ENCODE data around the gene LRPAP1.

DNA sequence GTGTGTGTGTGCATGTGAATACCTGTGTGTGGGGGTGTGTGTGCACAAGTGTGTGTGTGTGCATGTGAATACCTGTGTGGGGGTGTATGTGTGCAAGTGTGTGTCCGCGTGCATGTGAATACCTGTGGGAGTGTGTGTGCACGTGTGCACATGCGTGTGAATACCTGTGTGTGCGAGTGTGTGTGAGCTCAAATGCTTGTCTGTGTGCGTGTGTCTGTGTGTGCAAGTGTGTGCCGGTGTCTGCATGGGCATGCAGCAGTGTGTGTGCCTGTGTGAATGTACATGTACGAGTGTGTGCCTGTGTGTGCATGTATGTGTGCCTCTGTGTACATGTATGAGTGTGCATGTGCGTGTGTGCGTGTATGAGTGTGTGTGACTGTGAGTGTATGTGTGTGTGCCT, 64.1 kb downstream of the LRPAP1 start:
- TF ChIP-seq YY1 (IDR thresholded peaks at IDR 0.05; ENCODE audit: insufficient read depth, insufficient read length), result no peak
- TF ChIP-seq SUZ12 (IDR thresholded peaks at IDR 0.05; ENCODE audit: extremely low read depth, insufficient read depth, insufficient read length), result no peak

Data from NT2/D1 (cell line).